Activated CD4-positive, alpha-beta T cell treated with anti-CD3 and anti-CD28 coated beads, Interleukin-2, Interleukin-6, amounts not matched to agents 100 ng/mL and 50 ng/mL, durations not matched to agents 16 hours and 8 hours (primary cell): ENCODE measurements around the gene LAMA5.
A peak's percentile ranks its signal among the peaks of the same experiment; 100 is the strongest.

Experiments used
- DNase-seq: peaks from one replicate; pipeline ENCODE4 v3.0.0-alpha.2; 2020

Gene LAMA5

GRCh38 chr20:62367136-62367632 lies at the start of gene LAMA5:
Gene LAMA5, minus strand, starts transcription at chr20:62367312. Its CDS starts 67 bp downstream, at chr20:62367245.
- no peak for DNase-seq

- DNase-seq: no peak
These were observed 48.4 kb upstream of the LAMA5 start for GRCh38 chr20:62415354-62416111.

- DNase-seq: no peak
These were observed 46.9 kb upstream of the LAMA5 start for GRCh38 chr20:62413896-62414481.

- no peak for DNase-seq
These were observed 46.0 kb upstream of the LAMA5 start for GRCh38 chr20:62413025-62413570.

- DNase-seq: no peak
These were observed 45.3 kb upstream of the LAMA5 start for GRCh38 chr20:62412194-62413024.

GRCh38 chr20:62411479-62412193 lies 44.5 kb upstream of the LAMA5 start:
- no peak for DNase-seq

GRCh38 chr20:62410746-62411478 lies 43.8 kb upstream of the LAMA5 start:
- DNase-seq: no peak

GRCh38 chr20:62409931-62410745 lies 43.0 kb upstream of the LAMA5 start:
- peak; percentile 48 for DNase-seq

- no peak for DNase-seq
These were observed 42.2 kb upstream of the LAMA5 start for GRCh38 chr20:62409086-62409853.

- no peak for DNase-seq
These were observed 41.5 kb upstream of the LAMA5 start for GRCh38 chr20:62408640-62409039.

- no peak for DNase-seq
These were observed 40.9 kb upstream of the LAMA5 start for GRCh38 chr20:62408055-62408454.

- peak; percentile 95 for DNase-seq
These were observed 40.3 kb upstream of the LAMA5 start, which contains the start of gene CABLES2 for GRCh38 chr20:62407221-62407992. Gene CABLES2, minus strand, starts transcription at chr20:62407285. Its CDS starts 9 bp downstream, at chr20:62407276.

GRCh38 chr20:62406635-62407176 lies 39.6 kb upstream of the LAMA5 start:
- no peak for DNase-seq

- DNase-seq: no peak
These were observed 38.9 kb upstream of the LAMA5 start for GRCh38 chr20:62405981-62406513.

- DNase-seq: no peak
These were observed 38.2 kb upstream of the LAMA5 start for GRCh38 chr20:62405108-62405980.

GRCh38 chr20:62404761-62405107 lies 37.6 kb upstream of the LAMA5 start:
- no peak for DNase-seq

GRCh38 chr20:62404112-62404665 lies 37.1 kb upstream of the LAMA5 start:
- DNase-seq: no peak
